AG04449 (cell line): ENCODE results near the gene ITGB4.
"Not testable (repeated sequence)": the region's sequence is repeated elsewhere in the genome, so short reads cannot be mapped to it uniquely, and the experiment has no call there.

Experiments used
- CTCF ChIA-PET: fragments of 350-600 bp; formaldehyde crosslinking; extraction: SDS; loops from one replicate; lab custom pipeline; 2021; ENCODE audit warnings: antibody characterized with exemption; lab: Yijun Ruan, JAX
- POLR2A ChIA-PET: fragments of 400-600, 350-600 bp; formaldehyde crosslinking; extraction: SDS; loops from one replicate; lab custom pipeline; 2020; ENCODE audit warnings: antibody characterized with exemption, inconsistent platforms; lab: Yijun Ruan, JAX
- DNase-seq: peaks from one replicate; pipeline ENCODE4 v3.0.0-alpha.2; 2010; ENCODE audit warnings: low read depth, low spot score
- H3K4me3 ChIP-seq: 2 replicates; pipeline ENCODE4 v1.5.1; 2011; ENCODE audit warnings: low read depth, mild to moderate bottlenecking, control low read depth, low read length
- CTCF ChIP-seq: IDR thresholded peaks from one replicate; pipeline ENCODE4 v1.5.1; 2011; ENCODE audit warnings: mild to moderate bottlenecking, moderate library complexity, low read length, control low read depth, inconsistent platforms; ENCODE audit not compliant: insufficient read depth; ENCODE audit errors: missing control alignments

ITGB4 gene

DNA sequence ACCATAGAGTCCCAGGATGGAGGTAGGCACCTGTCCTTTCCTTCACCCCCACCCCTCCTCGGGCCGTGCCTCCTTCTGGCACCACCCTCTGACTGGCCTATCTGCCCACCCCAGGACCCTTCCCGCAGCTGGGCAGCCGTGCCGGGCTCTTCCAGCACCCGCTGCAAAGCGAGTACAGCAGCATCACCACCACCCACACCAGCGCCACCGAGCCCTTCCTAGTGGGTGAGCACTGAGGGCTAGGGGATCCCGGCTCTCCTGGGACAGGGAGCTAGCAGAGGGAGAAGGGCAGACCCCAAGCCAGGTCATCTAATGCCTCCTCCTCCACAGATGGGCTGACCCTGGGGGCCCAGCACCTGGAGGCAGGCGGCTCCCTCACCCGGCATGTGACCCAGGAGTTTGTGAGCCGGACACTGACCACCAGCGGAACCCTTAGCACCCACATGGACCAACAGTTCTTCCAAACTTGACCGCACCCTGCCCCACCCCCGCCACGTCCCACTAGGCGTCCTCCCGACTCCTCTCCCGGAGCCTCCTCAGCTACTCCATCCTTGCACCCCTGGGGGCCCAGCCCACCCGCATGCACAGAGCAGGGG lies 35.9 kb downstream of the ITGB4 start:
- no peak for DNase-seq
- no peak overlapping the region for H3K4me3 ChIP-seq
- POLR2A ChIA-PET = no interaction called here
- CTCF ChIA-PET = interaction anchor here (0.7 to 23.0 kb wide), 3 partner anchors 8 to 157 kb away, joined by 3 to 1427 read pairs (median 99); partner anchors contain the start of gene SMIM5
- TF ChIP-seq CTCF = no peak

GRCh38 chr17:75758131-75758905 lies 37.1 kb downstream of the ITGB4 start:
- no peak for DNase-seq
- peak; percentile 9 for TF ChIP-seq CTCF
- ChIA-PET POLR2A (no interaction called here), CTCF (interaction anchor here (0.7 to 23.0 kb wide), 3 partner anchors 9 to 331 kb away, joined by 3 to 1427 read pairs (median 99); partner anchors contain the start of gene SMIM5)
- no peak overlapping the region for H3K4me3 ChIP-seq

GRCh38 chr17:75759457-75759856 lies 38.2 kb downstream of the ITGB4 start:
- DNase-seq = no peak
- ChIA-PET CTCF (interaction anchor here (0.8 to 23.0 kb wide), 7 partner anchors 10 to 137 kb away, joined by 3 to 1427 read pairs (median 3); partner anchors contain the start of genes SMIM5 and TRIM65), POLR2A (interaction anchor here (1.0 kb wide), 1 partner anchor 14 kb away, joined by 3 read pairs; no protein-coding TSS in a partner anchor)
- no peak overlapping the region for H3K4me3 ChIP-seq
- TF ChIP-seq CTCF = no peak

- POLR2A ChIA-PET = interaction anchor here (1.0 kb wide), 1 partner anchor 13 kb away, joined by 3 read pairs; no protein-coding TSS in a partner anchor
- not testable (repeated sequence) for DNase-seq, H3K4me3 ChIP-seq
- CTCF ChIA-PET = interaction anchor here (0.8 to 23.0 kb wide), 7 partner anchors 11 to 136 kb away, joined by 3 to 1427 read pairs (median 3); partner anchors contain the start of genes SMIM5 and TRIM65
These were observed 38.9 kb downstream of the ITGB4 start for GRCh38 chr17:75759978-75760640.

DNA sequence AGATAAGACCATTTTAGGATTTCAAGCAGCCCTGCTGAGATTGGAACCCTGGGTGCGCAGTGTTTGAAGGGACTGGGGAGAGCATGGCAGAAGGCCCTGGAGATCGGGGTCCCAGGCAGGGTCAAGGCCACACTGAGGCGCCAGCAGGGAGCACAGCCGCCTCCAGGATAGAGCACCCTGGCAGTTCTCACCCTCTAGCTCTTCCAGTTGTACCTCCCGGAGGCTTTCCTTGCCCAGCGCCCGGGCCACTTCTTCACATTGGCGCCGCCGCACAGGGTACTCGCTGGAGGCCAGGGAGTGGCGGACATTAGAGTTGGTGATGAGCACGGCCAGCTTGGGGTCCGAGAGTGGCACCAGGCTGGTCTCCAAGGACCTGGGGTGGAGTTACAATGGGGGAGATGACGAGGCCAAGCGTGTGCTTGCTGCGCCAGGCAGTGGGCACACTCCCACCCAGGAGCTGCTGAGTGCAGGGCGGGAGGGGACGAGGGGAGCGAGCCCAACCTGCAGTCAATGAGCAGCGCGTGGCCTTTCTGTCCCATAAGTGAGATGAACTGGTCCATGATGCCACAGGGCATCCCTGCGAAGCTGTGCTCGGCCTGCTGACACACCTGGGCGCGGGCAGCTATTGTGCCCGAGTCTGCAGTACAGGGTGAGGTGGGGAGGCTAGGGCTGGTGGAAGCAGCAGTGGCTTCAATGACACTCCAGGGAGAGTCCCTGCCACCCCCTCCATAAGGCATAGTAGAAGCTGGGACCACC lies 41.4 kb downstream of the ITGB4 start:
- no peak overlapping the region for H3K4me3 ChIP-seq
- no peak for DNase-seq
- ChIA-PET CTCF (interaction anchor here (0.6 to 23.0 kb wide), 9 partner anchors 9 to 243 kb away, joined by 3 to 1427 read pairs (median 17); partner anchors contain the start of genes SMIM5, TRIM65 and UNK), POLR2A (interaction anchor here (0.7 to 5.2 kb wide), 4 partner anchors 9 to 17 kb away, joined by 3 to 69 read pairs (median 4); no protein-coding TSS in a partner anchor)
- TF ChIP-seq CTCF = no peak

GRCh38 chr17:75763269-75763607 lies 42.0 kb downstream of the ITGB4 start:
- TF ChIP-seq CTCF = no peak
- POLR2A ChIA-PET = interaction anchor here (5.2 kb wide), 1 partner anchor 12 kb away, joined by 69 read pairs; no protein-coding TSS in a partner anchor

More at GRCh38 chr17:75763269-75763607, 42.0 kb downstream of the ITGB4 start:
- H3K4me3 ChIP-seq = no peak overlapping the region
- CTCF ChIA-PET = interaction anchor here (0.9 to 23.0 kb wide), 10 partner anchors 9 to 242 kb away, joined by 3 to 1427 read pairs (median 21); partner anchors contain the start of genes SMIM5, TRIM65 and UNK
- no peak for DNase-seq
